HepG2 (cell line): ENCODE data around the gene SLC38A3. TPM values are rescaled to one million over a fixed set of nuclear protein-coding genes. Genes with fewer than 3 reads are reported as not detected.

ENCODE experiments used
- BCL6 ChIP-seq: IDR thresholded peaks from 2 replicates; pipeline ENCODE4 v1.6.1; 2016; ENCODE audit warnings: missing genetic modification reagents, missing compliant biosample characterization
- CBFB ChIP-seq: sonication (generic); formaldehyde crosslinking; IDR thresholded peaks from 2 replicates; pipeline ENCODE4 v1.4.0; 2020; ENCODE audit warnings: missing genetic modification reagents
- FUBP1 ChIP-seq: sonication (generic); formaldehyde crosslinking; IDR thresholded peaks from 2 replicates; pipeline ENCODE4 v1.5.1; 2020; ENCODE audit warnings: missing genetic modification reagents, mild to moderate bottlenecking, borderline replicate concordance
- JDP2 ChIP-seq: sonication (generic); formaldehyde crosslinking; IDR thresholded peaks from 2 replicates; pipeline ENCODE4 v1.8.1; 2022; ENCODE audit warnings: missing genetic modification reagents, borderline replicate concordance
- KAT7 ChIP-seq: IDR thresholded peaks from 2 replicates; pipeline ENCODE4 v1.6.1; 2018; ENCODE audit warnings: borderline replicate concordance, missing compliant biosample characterization
- MNT ChIP-seq: fragments of 450-650 bp; IDR thresholded peaks from 2 replicates; pipeline ENCODE4 v1.6.1; 2016
- MTF1 ChIP-seq: sonication (generic); formaldehyde crosslinking; IDR thresholded peaks from 2 replicates; pipeline ENCODE4 v1.5.0; 2020; ENCODE audit warnings: missing genetic modification reagents
- MXD1 ChIP-seq: sonication (generic); formaldehyde crosslinking; IDR thresholded peaks from 2 replicates; pipeline ENCODE4 v1.4.0; 2020; ENCODE audit warnings: mild to moderate bottlenecking, missing genetic modification reagents
- NCOA5 ChIP-seq: sonication (generic); formaldehyde crosslinking; IDR thresholded peaks from 2 replicates; pipeline ENCODE4 v1.4.0; 2020; ENCODE audit warnings: missing genetic modification reagents
- PHF8 ChIP-seq: sonication (generic); formaldehyde crosslinking; IDR thresholded peaks from 2 replicates; pipeline ENCODE4 v1.5.0; 2020; ENCODE audit warnings: missing genetic modification reagents
- PTBP1 ChIP-seq: fragments of 200-400 bp; formaldehyde crosslinking; IDR thresholded peaks from 2 replicates; pipeline ENCODE4 v1.6.1; 2018; ENCODE audit warnings: low read length, low read depth; ENCODE audit not compliant: poor library complexity, severe bottlenecking
- RFXAP ChIP-seq: sonication (generic); formaldehyde crosslinking; IDR thresholded peaks from 2 replicates; pipeline ENCODE4 v1.4.0; 2020; ENCODE audit warnings: missing genetic modification reagents, borderline replicate concordance
- SIX4 ChIP-seq: sonication (generic); formaldehyde crosslinking; IDR thresholded peaks from 2 replicates; pipeline ENCODE4 v1.4.0; 2020; ENCODE audit warnings: missing genetic modification reagents
- ZBTB44 ChIP-seq: sonication (generic); formaldehyde crosslinking; IDR thresholded peaks from 2 replicates; pipeline ENCODE4 v1.4.0; 2020; ENCODE audit warnings: missing genetic modification reagents
- ZNF549 ChIP-seq: sonication (generic); formaldehyde crosslinking; IDR thresholded peaks from 2 replicates; pipeline ENCODE4 v1.5.0; 2020; ENCODE audit warnings: missing genetic modification reagents
- ZNF652 ChIP-seq: IDR thresholded peaks from 2 replicates; pipeline ENCODE4 v1.6.1; 2016; ENCODE audit warnings: low read depth, borderline replicate concordance
- ZNF777 ChIP-seq: sonication (generic); formaldehyde crosslinking; IDR thresholded peaks from 2 replicates; pipeline ENCODE4 v1.4.0; 2020; ENCODE audit warnings: missing genetic modification reagents
- polyA plus RNA-seq, 8 experiments: library from polyadenylated mRNA; depleted of rRNA in 3 of 8; stranded (reverse) in 7 of 8; unstranded in 1 of 8; fragments of >200 nt; fragmentation: Illumina TruSeq in 4 of 8; extraction: Trizol in 4 of 8; gene quantifications; 2 replicates each; pipeline versions ENCODE4 v1.2.1 to v1.2.3, GENCODE V29; 2011 to 2016; ENCODE audit warnings: low read depth in 4 of 8, missing spikeins in 1 of 8, mixed read lengths in 1 of 8; ENCODE audit not compliant: insufficient read depth in 1 of 8
- total RNA-seq, 5 experiments: library from RNA; depleted of rRNA; stranded (reverse); fragments of >200 nt; fragmentation: Illumina TruSeq; extraction: Trizol; gene quantifications; 2 replicates each; pipeline ENCODE4 v1.2.3, GENCODE V29; 2016; ENCODE audit warnings: low read depth in 1 of 5
- TF ChIP-seq, protein P1 (sequence below): sonication (generic); formaldehyde crosslinking; IDR thresholded peaks from 2 replicates; pipeline ENCODE4 v1.5.0; 2020; ENCODE audit warnings: mild to moderate bottlenecking, missing genetic modification reagents, borderline replicate concordance
- TF ChIP-seq, protein P2 (sequence below): conservative IDR thresholded peaks from 2 replicates; pipeline ENCODE4 v1.6.1; 2018; ENCODE audit warnings: missing genetic modification reagents

The SLC38A3 gene
- total and polyA plus RNA-seq, 2 of the 13 experiments (the other 11 are each of a cell fraction or from before 2014, with no cell fraction given): 29.8 to 164 TPM

- TF ChIP-seq MXD1 (CRISPR knock-in tag) (no peak), CBFB (CRISPR knock-in tag) (no peak), JDP2 (no peak), ZBTB44 (CRISPR knock-in tag) (peak; percentile 39; the same call in 1 of the 2 replicates), ZNF549 (CRISPR knock-in tag) (no peak), MNT (no peak), MTF1 (no peak), KAT7 (CRISPR knock-in tag) (no peak), SIX4 (CRISPR knock-in tag) (no peak), NCOA5 (no peak), PHF8 (CRISPR knock-in tag) (no peak), BCL6 (CRISPR knock-in tag) (peak; percentile 37; the same call in 1 of the 2 replicates), RFXAP (CRISPR knock-in tag) (0 out of 2 replicates have a peak, but pooled peaks have one; percentile 67), ZNF652 (CRISPR knock-in tag) (no peak), ZNF777 (CRISPR knock-in tag) (0 out of 2 replicates have a peak, but pooled peaks have one; percentile 41), PTBP1 (no peak), FUBP1 (CRISPR knock-in tag) (no peak)
- TF ChIP-seq, protein P1, sequence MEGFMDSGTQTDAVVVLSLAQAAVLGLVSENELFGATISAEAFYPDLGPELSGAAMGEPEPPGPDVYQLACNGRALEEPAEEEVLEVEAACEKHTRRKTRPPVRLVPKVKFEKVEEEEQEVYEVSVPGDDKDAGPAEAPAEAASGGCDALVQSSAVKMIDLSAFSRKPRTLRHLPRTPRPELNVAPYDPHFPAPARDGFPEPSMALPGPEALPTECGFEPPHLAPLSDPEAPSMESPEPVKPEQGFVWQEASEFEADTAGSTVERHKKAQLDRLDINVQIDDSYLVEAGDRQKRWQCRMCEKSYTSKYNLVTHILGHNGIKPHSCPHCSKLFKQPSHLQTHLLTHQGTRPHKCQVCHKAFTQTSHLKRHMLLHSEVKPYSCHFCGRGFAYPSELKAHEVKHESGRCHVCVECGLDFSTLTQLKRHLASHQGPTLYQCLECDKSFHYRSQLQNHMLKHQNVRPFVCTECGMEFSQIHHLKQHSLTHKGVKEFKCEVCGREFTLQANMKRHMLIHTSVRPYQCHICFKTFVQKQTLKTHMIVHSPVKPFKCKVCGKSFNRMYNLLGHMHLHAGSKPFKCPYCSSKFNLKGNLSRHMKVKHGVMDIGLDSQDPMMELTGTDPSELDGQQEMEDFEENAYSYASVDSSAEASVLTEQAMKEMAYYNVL (CRISPR knock-in tag): peak; percentile 80; the same call in 1 of the 2 replicates
- TF ChIP-seq, protein P2, sequence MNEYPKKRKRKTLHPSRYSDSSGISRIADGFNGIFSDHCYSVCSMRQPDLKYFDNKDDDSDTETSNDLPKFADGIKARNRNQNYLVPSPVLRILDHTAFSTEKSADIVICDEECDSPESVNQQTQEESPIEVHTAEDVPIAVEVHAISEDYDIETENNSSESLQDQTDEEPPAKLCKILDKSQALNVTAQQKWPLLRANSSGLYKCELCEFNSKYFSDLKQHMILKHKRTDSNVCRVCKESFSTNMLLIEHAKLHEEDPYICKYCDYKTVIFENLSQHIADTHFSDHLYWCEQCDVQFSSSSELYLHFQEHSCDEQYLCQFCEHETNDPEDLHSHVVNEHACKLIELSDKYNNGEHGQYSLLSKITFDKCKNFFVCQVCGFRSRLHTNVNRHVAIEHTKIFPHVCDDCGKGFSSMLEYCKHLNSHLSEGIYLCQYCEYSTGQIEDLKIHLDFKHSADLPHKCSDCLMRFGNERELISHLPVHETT (CRISPR knock-in tag): no peak
These were observed 40.9 kb downstream of the SLC38A3 start (continued) for GRCh38 chr3:50245831-50246516.
